Measurements from ENCODE around the gene DISP2. TPM values are rescaled to one million over a fixed set of nuclear protein-coding genes. Genes with fewer than 3 reads are reported as not detected.

DISP2 gene
- total and polyA plus RNA-seq, 2 donors from 2014 or later, result 0.04 to 0.69 TPM

DNA sequence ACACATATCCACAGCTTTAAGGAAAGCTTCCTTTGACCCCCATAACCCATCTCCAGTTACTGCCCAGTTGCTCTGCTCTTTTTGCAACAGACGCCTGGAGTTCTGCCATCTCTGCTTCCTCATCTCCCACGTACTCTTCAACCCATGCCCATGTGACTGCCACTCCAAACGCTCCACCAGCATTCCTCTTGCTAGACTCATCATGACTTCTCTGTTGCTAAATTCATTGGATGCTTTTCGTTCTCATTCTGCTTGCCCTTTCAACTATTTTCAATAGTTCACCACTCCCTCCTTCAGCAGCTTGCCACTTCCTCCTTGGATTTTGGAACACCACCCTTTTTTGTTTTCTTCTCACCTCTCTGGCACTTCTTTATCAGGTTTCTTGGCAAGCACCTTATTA, 21.8 kb downstream of the DISP2 start:
- intact Hi-C loops (cut with DNase I), result no loop called here
- H3K27me3 ChIP-seq (ENCODE audit: control insufficient read depth, insufficient read depth, low read length), result no peaks in the 10 kb centered on the region
- H3K4me1 ChIP-seq (ENCODE audit: control insufficient read depth in 2 of 3, insufficient read depth in 2 of 3, low read depth in 1 of 3, low read length in 3 of 3), result peaks cover 0 to 11% (median 9%) of the 10 kb centered on the region in 3 donors
- H3K36me3 ChIP-seq (ENCODE audit: control insufficient read depth in 2 of 3, insufficient read depth in 3 of 3, low read length in 3 of 3), result no peaks in the 10 kb centered on the region
- H3K4me3 ChIP-seq (ENCODE audit: low read length in 3 of 3), result no peak overlapping the region
- no peak for FAIRE-seq
- H3K27ac ChIP-seq (ENCODE audit: low read depth in 2 of 2, low read length in 2 of 2), result no peak overlapping the region
- TF ChIP-seq, protein P1, sequence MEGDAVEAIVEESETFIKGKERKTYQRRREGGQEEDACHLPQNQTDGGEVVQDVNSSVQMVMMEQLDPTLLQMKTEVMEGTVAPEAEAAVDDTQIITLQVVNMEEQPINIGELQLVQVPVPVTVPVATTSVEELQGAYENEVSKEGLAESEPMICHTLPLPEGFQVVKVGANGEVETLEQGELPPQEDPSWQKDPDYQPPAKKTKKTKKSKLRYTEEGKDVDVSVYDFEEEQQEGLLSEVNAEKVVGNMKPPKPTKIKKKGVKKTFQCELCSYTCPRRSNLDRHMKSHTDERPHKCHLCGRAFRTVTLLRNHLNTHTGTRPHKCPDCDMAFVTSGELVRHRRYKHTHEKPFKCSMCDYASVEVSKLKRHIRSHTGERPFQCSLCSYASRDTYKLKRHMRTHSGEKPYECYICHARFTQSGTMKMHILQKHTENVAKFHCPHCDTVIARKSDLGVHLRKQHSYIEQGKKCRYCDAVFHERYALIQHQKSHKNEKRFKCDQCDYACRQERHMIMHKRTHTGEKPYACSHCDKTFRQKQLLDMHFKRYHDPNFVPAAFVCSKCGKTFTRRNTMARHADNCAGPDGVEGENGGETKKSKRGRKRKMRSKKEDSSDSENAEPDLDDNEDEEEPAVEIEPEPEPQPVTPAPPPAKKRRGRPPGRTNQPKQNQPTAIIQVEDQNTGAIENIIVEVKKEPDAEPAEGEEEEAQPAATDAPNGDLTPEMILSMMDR (IDR thresholded peaks at IDR 0.05; ENCODE audit: borderline replicate concordance, extremely low read depth, insufficient read depth), result no peak
- no peak for DNase-seq
- H3K9me3 ChIP-seq (ENCODE audit: control insufficient read depth in 2 of 3, insufficient read depth in 1 of 3, low read length in 3 of 3), result no peaks in the 10 kb centered on the region
- H3K9ac ChIP-seq (ENCODE audit: low read length in 3 of 3), result no peak overlapping the region

DNA sequence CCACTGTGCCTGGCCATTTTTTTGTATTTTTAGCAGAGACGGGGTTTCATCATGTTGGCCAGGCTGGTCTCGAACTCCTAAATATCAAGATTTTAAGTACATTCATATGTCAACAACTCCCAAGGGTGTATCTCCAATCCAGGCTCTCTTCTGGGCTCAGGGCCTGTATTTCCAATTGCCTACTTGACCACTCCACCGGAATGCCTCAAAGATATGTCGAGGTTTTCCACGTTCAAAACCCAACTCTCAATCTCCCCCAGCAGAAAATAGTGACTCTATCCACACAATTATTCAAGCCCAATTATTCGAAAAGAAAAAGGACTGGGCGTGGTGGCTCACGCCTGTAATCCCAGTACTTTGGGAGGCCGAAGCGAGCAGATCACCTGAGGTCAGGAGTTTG, 22.6 kb downstream of the DISP2 start:
- peaks cover 0 to 11% (median 9%) of the 10 kb centered on the region in 3 donors for H3K4me1 ChIP-seq (ENCODE audit: control insufficient read depth in 2 of 3, insufficient read depth in 2 of 3, low read depth in 1 of 3, low read length in 3 of 3)
- no peak overlapping the region for H3K27ac ChIP-seq (ENCODE audit: low read depth in 2 of 2, low read length in 2 of 2)
- no peak overlapping the region for H3K9ac ChIP-seq (ENCODE audit: low read length in 3 of 3)
- TF ChIP-seq, protein P1 (IDR thresholded peaks at IDR 0.05; ENCODE audit: borderline replicate concordance, extremely low read depth, insufficient read depth), result no peak
- no peaks in the 10 kb centered on the region for H3K27me3 ChIP-seq (ENCODE audit: control insufficient read depth, insufficient read depth, low read length)
- FAIRE-seq, result no peak
- intact Hi-C loops (cut with DNase I), result no loop called here
- no peaks in the 10 kb centered on the region for H3K36me3 ChIP-seq (ENCODE audit: control insufficient read depth in 2 of 3, insufficient read depth in 3 of 3, low read length in 3 of 3)
- DNase-seq, result no peak
- H3K9me3 ChIP-seq (ENCODE audit: control insufficient read depth in 2 of 3, insufficient read depth in 1 of 3, low read length in 3 of 3), result no peaks in the 10 kb centered on the region
- no peak overlapping the region for H3K4me3 ChIP-seq (ENCODE audit: low read length in 3 of 3)

DNA sequence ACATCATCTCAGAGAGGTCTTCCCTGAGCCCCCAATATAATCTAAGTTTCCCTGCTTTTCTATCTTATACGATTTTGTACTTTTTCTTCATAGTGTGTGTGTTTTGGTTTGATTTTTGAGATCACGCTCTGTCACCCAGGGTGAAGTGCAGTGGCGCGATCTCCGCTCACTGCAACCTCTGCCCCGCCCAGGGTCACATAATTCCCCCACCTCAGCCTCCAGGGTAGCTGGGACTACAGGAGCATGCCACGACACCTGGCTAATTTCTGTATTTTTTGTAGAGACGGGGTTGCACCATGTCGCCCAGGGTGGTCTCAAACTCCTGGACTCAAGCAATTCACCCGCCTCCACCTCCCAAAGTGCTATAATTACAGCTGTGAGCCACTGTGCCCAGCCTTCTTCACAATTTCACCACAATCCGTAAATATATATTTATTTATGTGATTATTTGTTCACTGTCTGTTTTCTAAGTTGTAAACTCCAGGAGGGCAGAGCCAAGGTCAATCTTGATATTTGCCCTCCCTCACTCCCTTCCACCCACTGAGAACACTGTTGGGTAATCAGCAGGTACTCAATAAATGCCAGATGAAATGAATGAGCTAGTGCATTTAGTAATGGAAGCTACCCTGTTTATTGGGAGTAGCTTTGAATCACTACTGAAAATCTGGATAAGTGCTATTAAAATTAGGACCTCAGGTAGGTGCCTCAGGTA, 24.0 kb downstream of the DISP2 start:
- TF ChIP-seq, protein P1 (IDR thresholded peaks at IDR 0.05; ENCODE audit: borderline replicate concordance, extremely low read depth, insufficient read depth), result no peak
- H3K4me3 ChIP-seq (ENCODE audit: low read length in 3 of 3), result peak overlapping the region in 2 of 3 donors; percentile 86 to 87
- FAIRE-seq, result no peak
- no peak overlapping the region for H3K27ac ChIP-seq (ENCODE audit: low read depth in 2 of 2, low read length in 2 of 2)
- no peaks in the 10 kb centered on the region for H3K9me3 ChIP-seq (ENCODE audit: control insufficient read depth in 2 of 3, insufficient read depth in 1 of 3, low read length in 3 of 3)
- H3K4me1 ChIP-seq (ENCODE audit: control insufficient read depth in 2 of 3, insufficient read depth in 2 of 3, low read depth in 1 of 3, low read length in 3 of 3), result peaks cover 0 to 11% (median 9%) of the 10 kb centered on the region in 3 donors
- no peak overlapping the region for H3K9ac ChIP-seq (ENCODE audit: low read length in 3 of 3)
- no peaks in the 10 kb centered on the region for H3K27me3 ChIP-seq (ENCODE audit: control insufficient read depth, insufficient read depth, low read length)
- intact Hi-C loops (cut with DNase I), result no loop called here
- no peak for DNase-seq
- peaks cover 0 to 5% (median 2%) of the 10 kb centered on the region in 3 donors for H3K36me3 ChIP-seq (ENCODE audit: control insufficient read depth in 2 of 3, insufficient read depth in 3 of 3, low read length in 3 of 3)
